ENCODE results near the gene WDR59.

DNA sequence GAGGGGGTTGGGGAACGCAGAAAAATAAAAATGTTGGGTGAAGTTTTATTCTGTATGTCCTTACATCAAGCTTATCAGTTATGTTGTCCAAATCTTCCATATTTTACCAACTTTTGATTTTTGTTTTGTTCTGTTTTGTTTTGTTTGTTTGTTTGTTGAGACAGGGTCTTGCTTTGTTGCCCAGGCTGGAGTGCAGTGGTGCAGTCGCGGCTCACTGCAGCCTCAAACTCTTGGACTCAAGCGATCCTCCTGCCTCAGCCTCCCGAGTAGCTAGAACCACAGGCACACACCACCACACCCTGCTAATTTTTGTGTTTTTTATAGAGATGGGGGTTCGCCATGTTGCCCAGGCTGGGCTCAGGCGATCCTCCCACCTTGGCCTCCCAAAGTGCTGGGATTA is 34.7 kb upstream of the WDR59 start:
- no peak for TF ChIP-seq EZH2 (IDR thresholded peaks at IDR 0.05)
- TF ChIP-seq, protein P1, sequence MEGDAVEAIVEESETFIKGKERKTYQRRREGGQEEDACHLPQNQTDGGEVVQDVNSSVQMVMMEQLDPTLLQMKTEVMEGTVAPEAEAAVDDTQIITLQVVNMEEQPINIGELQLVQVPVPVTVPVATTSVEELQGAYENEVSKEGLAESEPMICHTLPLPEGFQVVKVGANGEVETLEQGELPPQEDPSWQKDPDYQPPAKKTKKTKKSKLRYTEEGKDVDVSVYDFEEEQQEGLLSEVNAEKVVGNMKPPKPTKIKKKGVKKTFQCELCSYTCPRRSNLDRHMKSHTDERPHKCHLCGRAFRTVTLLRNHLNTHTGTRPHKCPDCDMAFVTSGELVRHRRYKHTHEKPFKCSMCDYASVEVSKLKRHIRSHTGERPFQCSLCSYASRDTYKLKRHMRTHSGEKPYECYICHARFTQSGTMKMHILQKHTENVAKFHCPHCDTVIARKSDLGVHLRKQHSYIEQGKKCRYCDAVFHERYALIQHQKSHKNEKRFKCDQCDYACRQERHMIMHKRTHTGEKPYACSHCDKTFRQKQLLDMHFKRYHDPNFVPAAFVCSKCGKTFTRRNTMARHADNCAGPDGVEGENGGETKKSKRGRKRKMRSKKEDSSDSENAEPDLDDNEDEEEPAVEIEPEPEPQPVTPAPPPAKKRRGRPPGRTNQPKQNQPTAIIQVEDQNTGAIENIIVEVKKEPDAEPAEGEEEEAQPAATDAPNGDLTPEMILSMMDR (IDR thresholded peaks at IDR 0.05), result no peak
- no peak for TF ChIP-seq EZH2phosphoT487 (IDR thresholded peaks at IDR 0.05)

Data from neural progenitor cell (in vitro differentiated cells).